Umbilical cord (tissue), 2 donors: ENCODE measurements around the gene OSR1. TPM values are rescaled to one million over a fixed set of nuclear protein-coding genes. Genes with fewer than 3 reads are reported as not detected.
A peak's percentile ranks its signal among the peaks of the same experiment; 100 is the strongest.

Experiments used
- DNase-seq: peaks from one replicate; pipeline ENCODE4 v3.0.0-alpha.2; 2015; ENCODE audit warnings: low spot score
- total RNA-seq: library from RNA; depleted of rRNA; stranded (reverse); fragments of >200 nt; gene quantifications from one replicate; pipeline ENCODE4 v1.2.3, GENCODE V29; 2014; ENCODE audit warnings: low replicate concordance; ENCODE audit not compliant: insufficient read depth

Gene OSR1
- total RNA-seq, 1 donor from 2014 or later: 8.9 TPM

GRCh38 chr2:19359021-19359357, 566 bp upstream of the OSR1 start:
- no peak for DNase-seq

DNA sequence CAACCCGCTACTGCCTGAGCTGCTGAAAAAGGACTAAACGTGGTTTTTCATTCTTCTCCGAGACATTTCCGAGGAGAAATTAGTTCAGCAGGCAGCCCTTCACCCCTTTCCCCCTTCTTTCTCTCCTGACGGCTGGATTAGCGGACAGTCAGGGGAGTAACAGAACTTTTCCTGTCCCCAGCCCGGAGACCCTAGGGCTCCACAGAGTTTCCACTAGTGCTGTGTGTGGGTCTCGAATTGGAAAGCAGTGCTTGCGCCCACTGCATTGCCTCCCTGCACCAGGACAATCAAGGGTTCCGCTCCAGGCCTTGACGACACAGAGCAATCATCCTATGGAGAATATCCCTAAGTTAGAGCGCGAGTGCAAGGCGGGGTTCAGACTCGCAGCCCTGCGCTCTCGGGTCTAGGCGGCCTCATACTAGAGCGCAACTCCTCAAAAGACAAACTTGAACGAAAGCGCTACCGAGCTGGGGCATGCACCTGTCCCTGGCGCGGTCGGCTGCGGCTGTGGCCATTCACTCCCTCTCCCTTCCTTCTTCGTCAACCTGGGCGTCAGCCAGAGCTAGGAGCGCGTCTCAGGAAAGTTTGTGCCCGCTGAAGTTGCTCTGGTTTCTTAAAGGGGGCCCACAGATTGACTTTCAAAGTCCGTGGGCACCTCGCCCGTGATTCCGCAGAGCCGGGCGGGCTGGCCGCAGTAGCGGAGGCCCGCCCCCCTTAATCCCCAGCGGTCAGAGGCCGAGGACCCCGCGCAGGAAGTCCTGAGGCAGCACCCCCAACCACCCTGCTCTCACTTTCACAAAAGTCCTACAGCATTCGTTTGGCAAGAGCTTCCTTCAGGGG, 801 bp downstream of the OSR1 start:
- DNase-seq: no peak

- DNase-seq: no peak
These were observed 1.6 kb downstream of the OSR1 start for GRCh38 chr2:19356545-19357401.

- DNase-seq: no peak
These were observed 2.4 kb downstream of the OSR1 start for GRCh38 chr2:19355931-19356544.

DNA sequence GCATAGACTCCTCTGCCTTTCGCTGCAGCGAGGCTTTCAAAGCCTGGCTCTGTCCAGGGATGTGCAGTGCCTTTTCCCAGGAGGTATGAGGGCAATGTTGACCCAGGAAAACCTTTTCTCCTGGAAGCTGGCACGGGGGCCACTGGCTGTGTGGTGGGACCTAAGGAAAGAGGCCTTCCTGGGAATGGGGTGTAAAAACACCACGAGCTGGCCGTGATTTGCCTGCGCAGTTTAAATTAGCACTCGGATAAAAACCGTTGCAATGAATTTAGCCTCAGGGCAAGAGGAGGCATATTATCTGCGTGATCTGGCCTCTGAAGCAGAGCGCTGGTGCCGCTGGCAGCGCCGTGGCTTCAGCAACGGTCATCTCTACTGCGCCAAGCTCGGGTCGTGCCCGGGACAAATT, 3.0 kb downstream of the OSR1 start:
- no peak for DNase-seq

- no peak for DNase-seq
These were observed 3.4 kb downstream of the OSR1 start for GRCh38 chr2:19355014-19355405.

- peak; percentile 2 for DNase-seq
These were observed 4.7 kb downstream of the OSR1 start for GRCh38 chr2:19353721-19354050.

DNA sequence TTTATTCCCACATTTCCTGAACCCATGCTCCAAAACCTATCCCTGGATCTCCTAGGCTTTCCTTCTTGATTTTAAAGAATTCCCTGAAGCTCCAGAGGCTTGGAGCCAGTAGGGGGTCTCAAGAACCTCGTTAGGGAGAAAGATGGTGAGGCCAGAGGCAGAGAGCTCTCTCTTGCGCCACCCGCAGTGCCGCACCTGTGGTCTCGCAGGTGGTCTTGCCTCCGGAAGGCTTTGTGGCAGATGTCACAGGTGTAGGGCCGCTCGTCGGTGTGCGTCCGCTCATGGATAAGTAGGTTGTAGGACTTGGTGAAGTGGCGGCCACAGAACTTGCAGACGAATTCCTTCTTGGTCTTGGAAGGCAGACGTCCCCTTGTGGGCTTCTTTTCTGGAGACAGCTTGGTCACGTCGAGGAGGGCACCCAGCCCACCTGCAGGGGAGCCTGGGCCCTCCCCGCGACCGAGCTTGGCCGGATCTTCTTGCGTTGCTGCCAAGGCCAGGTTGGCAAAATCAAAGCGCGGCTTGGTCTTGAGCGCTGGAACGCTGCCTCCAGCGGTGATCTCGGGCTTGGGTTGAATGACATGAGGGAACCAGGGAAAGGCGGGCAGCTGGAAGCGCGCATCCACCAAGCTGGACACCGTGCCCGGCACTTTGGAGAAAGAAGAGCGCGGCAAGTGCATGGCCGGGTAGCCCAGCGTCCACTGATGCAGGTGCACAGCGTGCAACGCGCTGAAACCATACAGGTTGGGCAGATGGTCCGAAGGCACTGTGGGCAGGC, 5.3 kb downstream of the OSR1 start:
- DNase-seq: no peak

GRCh38 chr2:19351899-19352697, 6.3 kb downstream of the OSR1 start:
- DNase-seq: peak; percentile 3

GRCh38 chr2:19351499-19351898, 6.9 kb downstream of the OSR1 start:
- DNase-seq: no peak

- DNase-seq: peak; percentile 6
These were observed 7.6 kb downstream of the OSR1 start for GRCh38 chr2:19350678-19351401.

DNA sequence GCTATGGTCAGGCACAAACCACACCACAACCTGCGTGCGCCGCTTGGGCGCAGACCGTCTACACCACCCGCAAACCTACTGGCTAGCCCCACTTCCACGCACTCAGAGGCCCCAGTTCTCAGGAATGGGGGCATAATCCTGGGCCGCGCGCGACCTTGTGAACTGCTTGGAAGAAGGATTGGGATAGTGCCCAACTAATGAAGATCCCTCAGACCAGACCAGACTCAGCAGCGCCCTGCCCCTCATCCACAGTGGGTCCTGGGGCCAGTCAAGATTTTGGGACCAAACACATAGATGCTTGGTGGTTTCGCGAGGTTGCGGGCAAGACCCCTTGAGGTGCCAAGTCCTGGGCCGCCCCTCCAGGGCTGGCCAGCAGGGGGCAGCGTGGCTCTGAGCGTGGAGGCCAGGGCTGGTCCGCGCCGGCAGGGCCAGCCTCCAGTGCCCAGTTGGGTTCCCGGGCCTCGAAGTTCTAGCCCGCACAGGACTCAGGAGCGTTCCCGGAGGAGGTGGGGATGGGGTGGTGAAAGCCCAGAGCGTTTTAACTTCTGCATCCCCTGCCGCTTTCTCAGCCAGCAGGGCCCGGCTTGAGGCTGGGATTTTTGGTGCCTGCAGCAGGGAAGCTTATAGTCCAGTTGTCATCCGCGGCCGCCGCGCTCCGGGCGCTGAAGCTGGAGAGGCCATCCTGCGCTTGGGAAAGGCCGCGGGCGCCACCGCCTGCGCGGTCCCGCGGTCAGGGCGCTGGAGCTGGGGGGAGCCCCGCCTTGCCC, 8.3 kb downstream of the OSR1 start:
- peak; percentile 40 for DNase-seq

DNA sequence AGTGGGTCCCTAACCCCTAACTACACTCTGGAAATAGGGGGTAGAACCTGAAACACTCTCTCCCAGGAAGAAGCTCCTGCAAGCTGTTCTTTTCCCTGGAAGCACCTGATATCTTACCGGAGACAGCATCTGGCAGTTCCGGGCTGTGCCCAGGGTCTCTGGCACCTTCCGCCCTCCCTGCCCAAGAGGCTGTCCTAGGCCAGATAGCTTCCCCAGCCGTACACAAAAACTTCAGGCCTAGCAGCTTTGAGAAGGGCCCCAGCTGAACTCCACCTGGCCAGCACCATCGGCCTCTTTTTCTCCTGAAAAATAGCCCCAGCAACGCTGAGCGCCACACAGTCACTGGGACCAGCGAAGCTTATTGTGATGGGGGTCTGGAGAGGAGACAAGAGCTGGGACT, 9.7 kb downstream of the OSR1 start:
- DNase-seq: no peak

DNA sequence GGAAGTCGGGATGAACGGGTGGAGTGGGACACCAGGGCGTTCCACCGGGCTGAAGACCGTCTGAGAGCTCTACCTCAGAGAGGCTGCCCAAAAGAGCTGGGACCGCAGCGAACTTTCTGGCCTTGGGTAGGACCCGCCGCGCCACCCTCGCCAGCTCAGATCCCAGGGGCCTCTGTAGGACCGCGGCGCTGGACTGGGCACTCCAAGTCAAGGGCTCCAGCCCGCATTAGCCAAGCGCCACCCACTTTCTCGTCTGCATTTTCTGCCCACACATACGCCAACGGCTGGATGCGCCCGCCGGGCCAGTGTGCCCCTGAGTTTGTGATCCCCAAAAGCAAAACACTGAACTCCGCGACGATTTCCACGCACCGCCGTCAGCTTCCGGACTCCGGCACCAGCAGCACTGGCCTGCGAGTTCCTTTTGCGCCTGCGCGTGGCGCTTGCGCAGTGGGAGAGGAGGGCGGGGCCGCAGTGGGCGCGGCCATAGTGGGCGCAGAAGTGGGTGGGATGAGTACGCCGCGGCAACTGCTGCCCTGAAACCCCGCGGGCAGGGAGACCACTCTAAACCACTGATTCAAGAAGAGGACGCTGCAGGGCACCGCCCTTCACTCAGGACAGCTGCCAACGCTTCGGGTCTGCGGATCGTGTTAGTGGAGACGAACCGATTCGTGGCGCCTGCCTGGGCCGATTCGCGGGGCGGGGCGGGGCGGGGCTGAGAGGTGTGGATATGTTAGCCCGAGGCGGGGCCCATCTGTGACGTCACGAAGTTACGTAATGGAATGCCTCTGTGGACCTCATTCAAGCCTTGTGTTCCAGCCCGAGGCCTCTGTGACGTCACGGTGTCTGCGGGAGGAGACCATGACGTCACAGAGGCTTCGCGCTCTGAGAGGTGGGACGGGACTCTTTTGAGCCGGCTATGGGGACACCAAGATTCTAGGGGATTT, 10.5 kb downstream of the OSR1 start:
- DNase-seq: peak; percentile 97

DNA sequence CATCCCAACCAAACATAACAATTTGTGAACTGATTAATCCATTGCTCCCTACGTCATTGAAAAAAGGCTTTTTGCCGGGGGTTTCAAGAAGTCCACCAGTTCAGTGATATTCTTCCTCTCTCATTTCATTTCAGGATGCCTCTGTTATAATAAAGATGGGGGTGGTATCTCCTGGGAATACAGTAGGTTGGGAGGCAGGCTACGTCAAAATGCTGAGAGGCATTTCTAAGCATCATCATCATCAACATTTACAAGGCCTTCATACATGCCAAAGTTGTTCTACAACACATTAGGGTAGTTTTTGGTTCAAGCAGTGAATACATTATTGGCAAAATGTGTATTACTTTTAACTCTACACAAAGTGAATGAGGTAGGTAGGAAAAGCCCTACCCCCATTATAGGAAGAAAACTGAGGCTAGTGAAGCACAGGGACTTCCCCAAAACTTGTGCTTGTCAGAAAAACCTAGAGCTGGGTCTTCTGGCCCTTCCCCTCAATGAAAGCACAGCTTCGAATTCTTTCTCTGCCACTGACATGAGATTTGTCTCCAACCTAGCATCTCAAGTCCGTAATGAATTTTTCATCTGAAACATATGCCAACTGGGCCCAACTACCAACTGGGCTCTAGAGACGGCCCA, 11.3 kb downstream of the OSR1 start:
- no peak for DNase-seq

DNA sequence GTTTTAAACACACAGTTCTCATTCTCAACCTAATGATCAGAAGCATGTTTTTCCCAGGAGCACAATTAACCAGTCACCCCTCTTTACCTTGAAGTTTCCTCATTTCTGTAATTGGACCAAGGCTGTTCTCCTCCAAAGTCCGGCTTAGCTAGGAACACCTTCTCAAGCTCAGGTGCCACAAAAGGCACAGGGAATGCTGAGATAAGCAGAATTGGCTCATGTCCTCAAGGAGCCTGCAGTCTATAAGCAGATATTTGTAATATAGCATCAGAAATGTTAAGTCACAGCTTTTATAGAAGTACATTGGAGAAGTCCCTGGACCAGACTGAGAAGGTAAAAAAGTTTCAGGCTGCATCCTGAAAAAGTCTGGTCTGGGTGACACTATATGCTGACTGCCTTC, 20.7 kb downstream of the OSR1 start:
- no peak for DNase-seq

DNA sequence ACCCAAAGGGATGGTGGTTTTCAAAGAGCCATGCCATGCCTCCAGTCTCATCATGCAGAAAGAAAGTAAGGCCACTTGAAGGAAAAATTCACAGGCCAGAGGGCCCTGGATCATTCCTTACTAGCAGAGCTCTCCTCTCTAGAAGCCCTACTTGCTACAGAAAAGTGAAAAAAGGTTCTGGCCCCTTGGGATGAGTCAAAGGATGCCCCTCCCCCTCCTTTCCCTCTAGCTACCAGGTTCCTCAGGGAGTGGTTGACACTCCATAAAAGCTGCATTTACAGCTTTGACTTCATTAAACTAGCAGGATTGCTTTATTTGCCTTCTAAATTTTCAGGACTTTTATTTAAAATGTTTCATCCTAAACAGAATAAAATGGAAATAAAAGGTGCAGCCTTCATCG, 21.2 kb downstream of the OSR1 start:
- no peak for DNase-seq

DNA sequence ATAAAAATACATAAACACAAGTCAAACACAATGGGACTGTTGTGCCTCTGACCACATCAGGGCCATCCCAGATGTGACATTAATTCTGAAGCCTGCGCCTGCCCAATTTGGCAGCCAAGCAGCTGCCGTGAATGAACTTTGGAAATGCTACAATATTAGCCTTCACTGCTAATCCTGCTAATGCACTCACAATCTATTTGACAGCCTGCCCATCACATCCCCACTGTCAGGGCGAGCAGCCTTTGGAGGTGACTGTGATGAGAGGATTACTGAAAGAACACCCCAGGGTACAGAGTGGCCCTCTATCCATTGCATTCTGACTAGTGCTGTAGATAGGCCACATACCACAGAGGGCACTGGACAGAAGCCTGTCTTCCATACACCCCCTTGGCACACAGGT, 21.6 kb downstream of the OSR1 start:
- no peak for DNase-seq
